HG03575 (cell line): ENCODE results near the gene PCSK5.
"Not testable (repeated sequence)": the region's sequence is repeated elsewhere in the genome, so short reads cannot be mapped to it uniquely, and the experiment has no call there.

Experiments used
- ATAC-seq: cut with Tn5 transposase; IDR thresholded peaks from one replicate; pipeline ENCODE4 v1.9.1; 2021; ENCODE audit not compliant: unreplicated experiment, insufficient number of reproducible peaks, low FRiP score; ENCODE audit errors: extremely low read depth

PCSK5 gene

DNA sequence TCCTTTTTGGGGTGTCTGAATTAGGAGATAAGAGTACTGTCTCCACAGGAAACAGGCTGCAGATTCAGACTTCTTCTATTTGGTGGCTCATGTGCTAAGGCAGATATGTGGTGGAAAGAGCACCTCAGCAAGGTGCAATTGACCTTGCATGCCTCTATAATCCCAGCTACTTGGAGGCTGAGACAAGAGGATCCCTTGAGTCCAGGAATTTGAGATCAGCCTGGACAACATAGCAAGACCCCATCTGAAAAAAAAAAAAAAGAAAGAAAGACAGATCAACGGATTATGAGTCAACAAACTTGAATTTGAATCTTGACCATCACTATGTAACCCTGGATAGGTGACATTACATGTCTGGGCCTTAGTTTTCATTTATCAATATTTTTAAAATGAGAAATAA, 459.4 kb downstream of the PCSK5 start:
- no peak for ATAC-seq

DNA sequence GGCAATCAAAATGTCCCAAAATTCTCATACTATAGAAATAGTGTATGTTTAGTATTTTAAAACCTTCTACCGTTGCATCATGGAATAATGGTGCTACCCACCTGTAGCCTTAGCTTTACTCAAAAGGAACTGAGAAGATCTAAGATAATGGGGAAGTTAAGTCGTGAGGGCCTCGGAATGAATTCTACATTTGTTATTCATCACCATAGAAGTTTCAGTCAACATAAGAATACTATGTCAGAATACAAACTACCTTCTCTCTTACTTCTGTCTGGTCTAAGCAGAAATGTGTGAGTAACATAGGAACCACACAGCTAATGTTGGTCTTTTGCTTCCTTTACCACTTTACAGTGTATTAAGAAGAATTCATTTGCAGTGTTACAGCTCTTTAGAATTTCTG, 460.5 kb downstream of the PCSK5 start:
- no peak for ATAC-seq

DNA sequence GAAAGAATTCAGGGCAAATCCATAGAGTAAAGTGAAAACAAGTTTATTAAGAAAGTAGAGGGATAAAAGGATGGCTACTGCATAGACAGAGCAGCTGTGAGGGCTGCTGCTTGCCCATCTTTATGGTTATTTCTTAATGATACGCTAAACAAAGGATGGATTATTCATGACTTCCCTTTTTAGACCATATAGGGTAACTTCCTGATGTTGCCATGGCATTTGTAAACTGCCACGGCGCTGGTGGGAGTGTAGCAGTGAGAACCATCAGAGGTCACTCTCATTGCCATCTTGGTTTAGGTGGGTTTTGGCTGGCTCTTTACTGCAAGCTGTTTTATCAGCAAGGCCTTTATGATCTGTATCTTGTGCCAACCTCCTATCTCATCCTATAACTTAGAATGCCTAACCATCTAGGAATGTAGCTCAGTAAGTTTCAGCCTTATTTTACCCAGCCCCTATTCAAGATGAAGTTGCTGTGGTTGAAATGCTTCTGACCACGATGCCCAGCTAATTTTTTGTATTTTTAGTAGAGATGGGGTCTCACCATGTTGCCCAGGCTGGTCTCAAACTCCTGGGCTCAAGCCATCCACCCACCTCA, 461.6 kb downstream of the PCSK5 start:
- no peak for ATAC-seq

DNA sequence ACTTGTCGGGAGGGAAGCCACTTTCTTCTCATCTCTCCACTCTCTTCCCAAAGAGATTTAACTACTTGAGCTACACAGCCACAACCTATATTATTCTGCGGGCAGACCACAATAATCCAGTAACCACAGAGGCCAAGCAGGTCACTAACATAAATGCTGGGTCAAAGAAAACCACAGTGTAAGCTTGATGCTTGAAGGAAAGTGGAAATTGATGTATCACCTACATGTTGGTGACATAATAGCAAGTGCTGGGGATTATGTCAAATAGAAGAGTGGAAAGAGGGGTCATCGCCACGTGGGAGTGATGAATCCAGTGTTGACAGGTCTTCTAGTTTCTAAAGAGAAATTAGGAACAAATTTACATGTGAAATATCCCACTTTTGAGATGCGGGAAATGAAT, 462.8 kb downstream of the PCSK5 start:
- no peak for ATAC-seq

DNA sequence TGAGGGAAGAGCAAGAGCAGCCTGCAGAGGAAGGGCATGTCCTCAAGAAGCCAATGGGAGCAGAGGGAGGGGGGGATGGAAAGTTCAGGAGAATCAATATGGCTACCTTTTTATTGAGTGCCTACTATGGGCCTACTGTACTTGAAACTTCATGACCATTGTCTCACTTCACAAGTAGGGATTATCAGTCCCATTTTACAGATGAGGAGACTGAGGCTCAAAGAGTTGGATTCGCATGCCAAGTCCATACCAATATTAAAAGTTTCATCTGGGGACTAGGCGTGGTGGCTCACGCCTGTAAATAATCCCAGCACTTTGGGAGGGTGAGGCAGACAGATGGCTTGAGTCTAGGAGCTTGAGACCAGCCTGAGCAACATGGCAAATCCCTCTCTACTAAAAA, 463.7 kb downstream of the PCSK5 start:
- ATAC-seq: no peak

DNA sequence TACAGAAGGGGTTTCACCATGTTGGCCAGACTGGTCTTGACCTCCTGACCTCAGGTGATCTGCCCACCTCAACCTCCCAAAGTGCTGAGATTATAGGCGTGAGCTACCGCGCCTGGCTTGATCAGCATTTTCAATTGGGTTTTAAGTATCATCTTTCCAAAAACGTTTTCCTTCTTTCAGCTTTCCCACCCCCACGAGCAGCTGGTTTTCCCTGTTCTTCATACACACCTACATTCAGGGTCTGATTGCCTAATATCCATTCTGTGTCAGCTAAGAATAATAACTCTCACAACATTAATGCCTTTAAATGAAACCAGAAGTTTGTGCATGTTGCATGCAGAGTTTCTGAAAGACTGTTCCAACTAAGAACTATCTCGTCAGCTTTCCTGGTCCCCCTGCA, 465.4 kb downstream of the PCSK5 start:
- ATAC-seq: no peak

DNA sequence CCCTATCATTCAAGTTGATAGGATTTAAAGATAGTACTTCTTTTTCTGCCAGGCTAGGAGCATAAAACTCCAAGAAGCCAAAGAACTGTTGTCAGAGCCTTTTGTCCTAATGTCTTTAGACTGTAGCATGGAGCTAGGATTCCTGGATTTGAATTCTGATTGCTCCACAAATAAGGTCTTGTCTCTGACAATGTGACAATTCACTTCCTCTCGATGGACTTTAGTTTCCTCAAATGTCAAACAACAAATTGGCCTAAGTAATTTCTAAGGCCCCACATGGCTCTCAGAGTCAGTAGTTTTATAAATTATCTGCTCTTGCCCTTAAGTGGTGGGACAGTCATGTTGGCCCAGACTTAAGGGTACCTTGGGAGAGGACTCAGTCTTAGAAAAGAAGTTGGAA, 467.1 kb downstream of the PCSK5 start:
- ATAC-seq: no peak

DNA sequence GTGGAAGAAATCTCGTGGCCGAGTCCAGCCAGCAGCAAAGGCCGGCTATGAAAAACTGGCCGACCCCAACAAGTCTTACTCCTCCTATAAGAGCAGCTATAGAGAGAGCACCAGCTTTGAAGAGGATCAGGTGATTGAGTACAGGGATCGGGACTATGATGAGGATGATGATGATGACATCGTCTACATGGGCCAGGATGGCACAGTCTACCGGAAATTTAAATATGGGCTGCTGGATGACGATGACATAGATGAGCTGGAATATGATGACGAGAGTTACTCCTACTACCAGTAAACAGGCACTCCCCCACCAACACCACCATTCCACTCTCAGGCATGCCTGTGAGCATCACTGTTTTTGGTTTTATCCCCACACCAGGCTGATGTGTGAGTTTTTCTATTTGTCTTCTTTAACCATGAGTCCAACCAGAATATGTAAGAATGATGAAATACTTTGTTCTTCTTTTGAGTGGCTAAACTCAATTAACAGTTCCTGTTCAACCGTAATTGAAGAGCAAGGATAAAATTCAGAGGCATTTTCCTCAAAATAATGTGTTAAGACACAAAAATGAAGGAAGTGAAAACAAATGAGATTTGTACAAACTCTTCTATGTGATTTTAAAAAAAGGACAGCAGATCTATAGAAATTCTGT, 468.3 kb downstream of the PCSK5 start:
- ATAC-seq: no peak

DNA sequence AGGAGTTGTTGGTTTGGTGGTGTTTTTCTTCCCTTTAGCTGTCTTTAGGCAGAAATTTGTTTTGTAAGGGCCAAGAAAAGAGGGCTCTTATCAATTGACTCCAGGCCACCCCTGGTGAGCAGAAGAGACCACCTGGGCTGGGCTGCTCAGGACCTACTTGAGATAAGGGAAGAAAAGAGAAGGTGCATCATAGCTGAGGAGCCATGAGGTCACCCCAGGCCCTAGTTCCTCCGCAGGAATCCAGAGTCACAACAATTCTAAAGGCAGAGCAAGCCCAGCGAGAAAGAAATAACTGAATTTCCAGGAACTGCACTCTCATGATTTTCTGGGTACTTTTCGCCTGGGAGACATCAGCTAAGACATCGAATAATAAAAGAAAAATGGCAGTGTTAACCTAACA, 468.9 kb downstream of the PCSK5 start:
- no peak for ATAC-seq

DNA sequence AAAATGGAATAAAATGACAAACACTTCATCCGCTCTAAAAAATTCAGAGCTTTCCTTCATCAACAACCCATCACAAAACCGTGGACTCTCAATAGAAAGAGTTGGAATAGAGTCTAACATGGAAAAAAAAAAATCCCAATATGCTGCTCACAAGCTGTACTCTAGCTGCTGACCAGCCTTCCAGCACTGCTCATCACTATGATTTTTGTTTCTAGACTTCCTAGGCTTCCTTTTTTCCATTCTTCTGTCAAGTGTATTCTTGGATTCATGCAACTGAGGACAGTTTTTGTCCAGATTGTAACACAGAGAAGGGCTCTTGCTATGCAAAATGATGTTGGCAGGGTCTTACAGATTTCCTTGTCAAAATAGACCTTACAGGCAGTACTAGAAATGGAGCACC, 469.3 kb downstream of the PCSK5 start:
- ATAC-seq: no peak

DNA sequence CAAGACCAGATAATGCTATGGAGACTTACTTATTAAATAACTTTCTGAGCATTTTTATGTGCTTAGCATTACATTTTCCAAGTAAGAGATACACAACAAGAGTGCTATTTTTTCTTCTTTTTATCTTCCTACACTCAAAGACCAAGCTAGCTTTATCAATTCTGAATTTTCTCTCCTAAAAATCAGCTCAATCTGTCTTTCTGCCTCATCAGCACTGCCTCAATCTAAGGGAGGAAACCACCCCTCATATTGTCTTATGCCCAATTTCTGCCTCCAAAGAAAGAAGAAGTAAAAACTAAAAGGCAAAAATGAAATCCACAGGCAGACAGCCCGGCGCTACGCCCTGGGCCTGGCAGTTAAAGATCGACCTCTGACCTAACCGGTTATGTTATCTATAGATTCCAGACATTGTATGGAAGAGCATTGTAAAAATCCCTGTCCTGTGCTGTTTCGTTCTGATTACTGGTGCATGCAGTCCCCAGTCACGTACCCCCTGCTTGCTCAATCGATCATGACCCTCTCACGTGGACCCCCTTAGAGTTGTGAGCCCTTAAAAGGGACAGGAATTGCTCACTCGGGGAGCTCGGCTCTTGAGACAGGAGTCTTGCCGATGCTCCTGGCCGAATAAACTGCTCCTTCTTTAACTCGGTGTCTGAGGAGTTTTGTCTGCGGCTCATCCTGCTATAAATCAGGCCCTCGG, 472.0 kb downstream of the PCSK5 start:
- ATAC-seq: not testable (repeated sequence)

DNA sequence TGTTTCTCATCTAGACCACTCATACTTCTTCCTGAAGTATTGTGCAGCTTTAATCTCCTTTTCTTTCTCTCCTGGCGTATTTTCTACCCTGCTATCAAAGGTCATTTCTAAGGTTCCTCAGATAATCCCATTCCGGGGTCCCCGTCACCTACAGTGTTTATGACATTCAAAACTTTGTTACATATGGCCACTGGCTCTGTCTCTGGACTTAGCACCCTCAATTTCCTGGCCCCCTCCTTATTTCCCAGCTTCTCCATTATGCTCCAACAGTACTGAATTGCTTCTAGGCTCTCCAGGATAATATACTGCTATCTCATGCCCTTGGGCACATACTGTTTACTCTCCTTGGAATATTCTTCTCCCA, 472.5 kb downstream of the PCSK5 start:
- ATAC-seq: no peak

DNA sequence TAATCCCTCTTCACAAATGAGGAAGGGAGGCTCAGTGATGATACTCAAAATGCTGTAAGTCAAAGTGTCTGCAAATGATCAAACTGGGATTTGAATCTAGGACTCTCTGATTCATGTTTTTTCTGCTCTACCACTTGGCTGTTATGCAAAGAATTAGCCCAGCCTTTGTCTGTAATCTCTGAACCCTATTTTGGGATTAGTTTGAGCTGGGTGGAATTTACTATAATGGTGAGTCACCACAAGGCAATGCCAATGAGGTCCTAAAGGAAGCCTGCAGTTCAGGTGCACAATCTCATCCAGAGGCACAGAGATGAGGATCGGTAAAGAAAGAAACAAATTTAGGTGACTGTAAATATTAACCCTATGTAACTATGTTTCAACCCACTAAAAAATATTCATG, 474.6 kb downstream of the PCSK5 start:
- ATAC-seq: no peak

DNA sequence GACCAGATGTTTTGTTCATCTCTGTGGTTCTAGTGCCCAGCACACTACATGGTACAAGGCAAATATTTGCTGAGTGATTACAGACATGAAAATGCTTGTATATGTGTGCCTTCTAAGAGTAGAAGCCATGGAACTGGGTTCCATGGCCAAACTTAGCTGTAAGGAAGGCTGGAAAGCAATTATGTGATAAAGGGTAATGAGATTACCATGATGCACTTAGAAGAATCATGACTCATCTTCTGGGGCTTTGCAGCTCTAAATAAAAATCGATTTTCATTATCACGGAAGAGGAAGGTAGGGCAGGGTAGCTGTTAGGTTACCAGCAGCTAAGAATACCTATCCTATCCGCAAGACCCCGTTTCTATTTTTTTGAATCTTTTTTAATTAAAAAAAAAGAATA, 475.8 kb downstream of the PCSK5 start:
- ATAC-seq: no peak

DNA sequence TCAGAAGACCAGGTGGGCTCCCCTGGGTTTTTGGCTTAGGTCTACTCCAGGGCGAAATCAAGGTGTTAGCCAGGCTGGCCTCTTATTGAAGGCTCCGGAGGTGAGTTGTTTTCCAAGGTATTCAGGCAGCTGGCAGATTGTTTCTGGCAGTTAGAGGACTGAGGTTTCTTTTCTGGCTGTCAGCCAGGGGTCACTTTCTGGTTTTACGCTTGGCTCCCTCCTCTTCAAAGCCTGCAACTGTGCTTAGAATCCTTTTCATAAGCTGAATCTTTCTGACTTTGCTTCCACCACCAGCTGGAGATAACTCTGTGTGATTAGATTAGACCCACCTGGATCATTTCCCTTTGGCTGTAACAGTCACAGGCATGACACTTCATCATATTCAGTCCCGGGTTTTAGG, 479.1 kb downstream of the PCSK5 start:
- ATAC-seq: no peak

DNA sequence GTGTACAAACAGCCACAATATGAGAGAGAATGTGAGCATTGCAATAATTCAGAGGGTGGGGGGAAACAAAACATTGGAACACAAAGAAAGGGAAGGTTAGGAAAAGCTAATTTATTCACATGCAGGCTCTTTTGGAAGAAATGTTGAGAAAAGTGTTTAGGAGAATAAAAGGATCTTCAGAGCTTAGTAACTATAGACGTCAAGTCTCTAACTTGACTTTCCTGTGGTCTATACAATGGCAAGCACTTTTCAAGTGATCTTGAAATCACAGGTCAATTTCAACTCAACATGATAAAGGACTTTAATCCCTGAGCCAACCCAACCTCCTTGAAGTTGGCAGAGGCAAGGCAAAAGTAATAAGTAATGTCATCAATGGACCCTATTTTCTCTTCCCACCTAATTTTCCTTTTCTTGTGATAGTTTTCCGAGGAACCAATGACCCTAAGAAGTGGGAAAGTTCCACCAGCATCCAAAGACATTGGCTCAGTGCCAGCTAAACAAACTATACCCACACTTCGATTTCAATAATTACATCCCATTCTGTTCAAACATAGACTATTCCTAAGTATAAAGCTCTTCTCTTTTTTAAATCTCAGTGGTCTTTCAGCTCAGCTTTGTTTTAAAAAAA, 480.0 kb downstream of the PCSK5 start:
- ATAC-seq: no peak

DNA sequence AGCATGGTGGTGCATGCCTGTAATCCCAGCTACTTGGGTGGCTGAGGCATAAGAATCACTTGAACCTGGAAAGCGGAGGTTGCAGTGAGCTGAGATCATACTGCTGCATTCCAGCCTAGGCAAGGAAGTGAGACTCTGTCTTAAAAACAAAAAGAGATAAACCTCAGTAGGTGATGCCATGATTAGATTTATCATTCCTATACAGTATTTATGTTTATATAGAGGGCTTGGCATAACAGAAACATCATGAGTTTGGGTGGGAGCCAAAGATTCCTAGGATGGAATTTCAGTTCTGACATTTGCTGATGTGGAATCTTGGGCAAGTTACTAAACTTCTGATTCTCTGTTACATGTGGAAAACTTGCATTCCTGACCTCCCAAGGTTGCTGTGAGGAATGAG, 481.4 kb downstream of the PCSK5 start:
- no peak for ATAC-seq

DNA sequence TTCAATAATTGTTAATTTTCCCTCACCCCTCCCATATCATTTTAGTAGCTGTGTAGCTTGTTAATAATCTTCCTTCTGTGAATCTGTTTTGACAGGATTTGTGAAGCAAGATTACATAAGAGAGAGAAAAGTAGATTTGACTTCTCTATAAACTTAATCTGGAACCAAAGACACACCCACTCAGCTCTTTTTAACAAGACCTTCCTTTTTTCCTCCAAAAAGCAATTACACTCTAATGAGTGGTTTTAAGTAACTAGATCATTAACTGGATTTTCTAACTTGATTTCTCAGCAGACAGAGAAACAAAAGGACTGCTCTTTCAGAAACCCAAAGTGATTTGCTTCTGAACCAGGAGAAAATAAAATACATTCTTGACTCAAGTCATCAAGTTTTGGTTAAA, 481.9 kb downstream of the PCSK5 start:
- no peak for ATAC-seq

DNA sequence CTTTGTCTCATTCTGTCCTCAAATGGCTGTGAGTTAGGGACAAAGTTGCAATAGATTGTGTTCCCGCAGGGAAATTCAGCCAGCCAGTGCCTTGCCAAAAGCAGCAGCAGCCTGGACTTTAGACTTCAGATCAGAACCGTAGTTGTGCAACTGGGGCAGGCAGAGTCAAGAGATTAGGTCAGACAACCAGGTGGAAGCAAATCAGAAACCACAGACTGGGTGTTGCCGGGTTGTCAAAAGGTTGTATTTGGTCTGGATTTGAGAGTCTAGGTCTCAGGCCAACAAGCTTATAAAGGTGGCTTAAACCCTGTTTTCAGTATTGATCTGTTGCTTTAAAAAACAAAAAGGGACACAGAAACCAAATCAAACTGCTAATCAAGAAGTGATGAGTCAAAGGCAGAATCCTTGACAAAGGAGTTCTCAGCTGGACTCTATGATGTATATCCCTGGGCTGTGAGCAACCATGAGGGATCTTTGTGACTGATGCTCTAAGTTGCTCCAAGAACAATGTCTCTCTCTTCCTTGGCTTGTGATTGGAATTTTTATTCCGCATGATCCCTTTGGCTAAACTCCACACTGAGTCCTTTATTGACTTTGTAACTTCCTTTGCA, 482.8 kb downstream of the PCSK5 start:
- ATAC-seq: no peak
